DMS153 treated with DMSO at 0.1 percent for 48 hours (cell line): Measurements from ENCODE around the gene ZFP69B.
A peak's percentile ranks its signal among the peaks of the same experiment; 100 is the strongest.

Experiments
- DNase-seq: peaks from one replicate; lab custom pipeline; 2025; ENCODE audit not compliant: unreplicated experiment; lab: John Stamatoyannopoulos, UW

Gene ZFP69B

GRCh38 chr1:40449684-40450494 is at the start of gene ZFP69B:
Gene ZFP69B, plus strand, starts transcription at chr1:40450476. Its CDS starts 486 bp downstream, at chr1:40450962.
- DNase-seq: peak; percentile 99

- DNase-seq: no peak
Observed at GRCh38 chr1:40401473-40402201, 48.6 kb upstream of the ZFP69B start.

- peak; percentile 89 for DNase-seq
Observed at GRCh38 chr1:40404670-40405462, 45.4 kb upstream of the ZFP69B start.

- DNase-seq: no peak
Observed at GRCh38 chr1:40405812-40406211, 44.5 kb upstream of the ZFP69B start.

- no peak for DNase-seq
Observed at GRCh38 chr1:40407453-40407852, 42.8 kb upstream of the ZFP69B start.

- DNase-seq: no peak
Observed at GRCh38 chr1:40409467-40409866, 40.8 kb upstream of the ZFP69B start.

GRCh38 chr1:40411294-40411693 is 39.0 kb upstream of the ZFP69B start:
- DNase-seq: no peak

GRCh38 chr1:40411843-40412242 is 38.4 kb upstream of the ZFP69B start:
- DNase-seq: no peak

GRCh38 chr1:40413527-40414252 is 36.6 kb upstream of the ZFP69B start:
- no peak for DNase-seq

GRCh38 chr1:40414331-40414730 is 35.9 kb upstream of the ZFP69B start:
- no peak for DNase-seq

GRCh38 chr1:40416709-40417108 is 33.6 kb upstream of the ZFP69B start:
- DNase-seq: no peak

- peak; percentile 58 for DNase-seq
Observed at GRCh38 chr1:40421431-40422384, 28.6 kb upstream of the ZFP69B start.

GRCh38 chr1:40422630-40423263 is 27.5 kb upstream of the ZFP69B start:
- no peak for DNase-seq

GRCh38 chr1:40423264-40423642 is 27.0 kb upstream of the ZFP69B start:
- DNase-seq: no peak

- DNase-seq: no peak
Observed at GRCh38 chr1:40423951-40424618, 26.2 kb upstream of the ZFP69B start.

GRCh38 chr1:40425198-40425597 is 25.1 kb upstream of the ZFP69B start:
- DNase-seq: no peak

- DNase-seq: no peak
Observed at GRCh38 chr1:40431385-40431784, 18.9 kb upstream of the ZFP69B start.

GRCh38 chr1:40432644-40433390 is 17.5 kb upstream of the ZFP69B start:
- no peak for DNase-seq
